Measurements from ENCODE around the gene ZFAND2B. TPM values are rescaled to one million over a fixed set of nuclear protein-coding genes. Genes with fewer than 3 reads are reported as not detected.

Gene ZFAND2B
- total RNA-seq, 1 experiment from 2014 or later = 19.5 TPM

- TF ChIP-seq HMGXB4 (CRISPR knock-in tag; IDR thresholded peaks at IDR 0.05) = no peak
- peak; percentile 54; the same call in 1 of the 2 replicates for TF ChIP-seq FOXP4 (CRISPR knock-in tag; IDR thresholded peaks at IDR 0.05)
- TF ChIP-seq ETV6 (CRISPR knock-in tag; IDR thresholded peaks at IDR 0.05) = peak; percentile 37
- no peak; the same call in 1 of the 2 replicates for TF ChIP-seq OVOL2 (CRISPR knock-in tag; IDR thresholded peaks at IDR 0.05; ENCODE audit: borderline replicate concordance)
- no peak for TF ChIP-seq NR2C2 (CRISPR knock-in tag; IDR thresholded peaks at IDR 0.05)
- no peak for TF ChIP-seq CDX4 (CRISPR knock-in tag; IDR thresholded peaks at IDR 0.05; ENCODE audit: borderline replicate concordance)
- TF ChIP-seq ZNF121 (CRISPR knock-in tag; IDR thresholded peaks at IDR 0.05) = no peak
- TF ChIP-seq HMGA2 (CRISPR knock-in tag; IDR thresholded peaks at IDR 0.05) = no peak
- TF ChIP-seq SP1 (CRISPR knock-in tag; conservative IDR thresholded peaks at IDR 0.05) = peak; percentile 40
- no peak for TF ChIP-seq ZMAT4 (CRISPR knock-in tag; IDR thresholded peaks at IDR 0.05)
- TF ChIP-seq CREM (CRISPR knock-in tag; IDR thresholded peaks at IDR 0.05) = peak; percentile 88; the same call in 1 of the 2 replicates
- TF ChIP-seq SMAD3 (CRISPR knock-in tag; IDR thresholded peaks at IDR 0.05; ENCODE audit: borderline replicate concordance) = peak; percentile 44; the same call in 1 of the 2 replicates
- TF ChIP-seq ZNF232 (CRISPR knock-in tag; IDR thresholded peaks at IDR 0.05) = peak; percentile 39; the same call in 1 of the 2 replicates
- peak; percentile 68; the same call in 1 of the 2 replicates for TF ChIP-seq TEAD1 (CRISPR knock-in tag; IDR thresholded peaks at IDR 0.05)
- TF ChIP-seq ERG (CRISPR knock-in tag; IDR thresholded peaks at IDR 0.05) = 0 out of 2 replicates have a peak, but pooled peaks have one; percentile 11
- TF ChIP-seq ZNF396 (CRISPR knock-in tag; IDR thresholded peaks at IDR 0.05; ENCODE audit: borderline replicate concordance) = no peak
- no peak for TF ChIP-seq NFYB (CRISPR knock-in tag; conservative IDR thresholded peaks at IDR 0.05; ENCODE audit: low read depth)
- TF ChIP-seq ZNF425 (CRISPR knock-in tag; conservative IDR thresholded peaks at IDR 0.05) = no peak
- no peak for TF ChIP-seq NR3C1 (CRISPR knock-in tag; conservative IDR thresholded peaks at IDR 0.05; ENCODE audit: low read depth)
- TF ChIP-seq NFE2L1 (CRISPR knock-in tag; IDR thresholded peaks at IDR 0.05) = no peak
- TF ChIP-seq USF2 (CRISPR knock-in tag; IDR thresholded peaks at IDR 0.05) = peak; percentile 44
- no peak for TF ChIP-seq AR (CRISPR knock-in tag; IDR thresholded peaks at IDR 0.05)
- no peak for TF ChIP-seq ZNF317 (CRISPR knock-in tag; IDR thresholded peaks at IDR 0.05; ENCODE audit: borderline replicate concordance, low read depth)
- no peak for TF ChIP-seq CBFB (CRISPR knock-in tag; IDR thresholded peaks at IDR 0.05; ENCODE audit: low read depth)
Observed at GRCh38 chr2:219206328-219207133, at the start of gene ZFAND2B (continued).
